GM12878 (cell line): ENCODE measurements around the gene SLC13A3. TPM values are rescaled to one million over a fixed set of nuclear protein-coding genes. Genes with fewer than 3 reads are reported as not detected.

Experiments
- ATAC-seq: fragments of 200-7000 bp; cut with Tn5 transposase; 3 replicates; pipeline ENCODE4 v1.9.1; 2020; ENCODE audit warnings: mild to moderate bottlenecking, moderate library complexity
- BruUV-seq: library from RNA; stranded (reverse); fragments of 400-500 nt; replicated peaks from 2 replicates; lab custom pipeline; 2021; lab: Mats Ljungman, UMichigan
- CTCF ChIA-PET: fragments of 300-600 bp; sonication (Branson Sonifier 250); formaldehyde crosslinking; extraction: SDS; loops from one replicate; lab custom pipeline; 2021; ENCODE audit warnings: inconsistent platforms; lab: Yijun Ruan, JAX
- POLR2A ChIA-PET: fragments of 350-600 bp; formaldehyde crosslinking; extraction: SDS; loops from one replicate; lab custom pipeline; 2021; ENCODE audit warnings: inconsistent platforms; lab: Charles Lee
- RAD21 ChIA-PET: fragments of 300-600 bp; sonication (Branson Sonifier 250); formaldehyde crosslinking; loops from one replicate; lab custom pipeline; 2023; ENCODE audit warnings: antibody characterized with exemption; ENCODE audit not compliant: unreplicated experiment; lab: Charles Lee
- SMC1A ChIA-PET: fragments of 300-600 bp; sonication (Branson Sonifier 250); formaldehyde crosslinking; loops from one replicate; lab custom pipeline; 2023; ENCODE audit not compliant: unreplicated experiment, uncharacterized antibody; lab: Charles Lee
- DNase-seq: peaks from one replicate; pipeline ENCODE4 v3.0.0-alpha.2; 2011; ENCODE audit warnings: low read depth, low spot score
- FAIRE-seq: peaks from 3 replicates; lab custom pipeline; 2011; peaks lifted over from hg19 to GRCh38; lab: Jason Lieb, UNC
- H2AFZ ChIP-seq: 2 replicates; pipeline ENCODE4 v1.6.0; 2011; ENCODE audit warnings: low read depth, low read length, control low read depth; ENCODE audit not compliant: control insufficient read depth
- H3K27ac ChIP-seq: 2 replicates; pipeline ENCODE4 v1.5.1; 2011; ENCODE audit warnings: control low read depth; ENCODE audit not compliant: control insufficient read depth, insufficient read depth
- H3K27me3 ChIP-seq, 2 experiments: replicated peaks in 1 of 2; 2 replicates each; pipeline versions ENCODE4 v1.6.0 to v1.6.1; 2011; ENCODE audit warnings: low read length in 1 of 2; ENCODE audit not compliant: control insufficient read depth in 2 of 2, insufficient read depth in 2 of 2
- H3K36me3 ChIP-seq, 2 experiments: 2 replicates each; pipeline ENCODE4 v1.5.1; 2011; ENCODE audit warnings: low read length in 1 of 2; ENCODE audit not compliant: control insufficient read depth in 2 of 2, insufficient read depth in 2 of 2
- H3K4me1 ChIP-seq: 2 replicates; pipeline ENCODE4 v1.6.1; 2011; ENCODE audit warnings: mild to moderate bottlenecking, low read length, moderate library complexity, mixed read lengths; ENCODE audit not compliant: control insufficient read depth, insufficient read depth
- H3K4me2 ChIP-seq: 2 replicates; pipeline ENCODE4 v1.6.0; 2011; ENCODE audit warnings: control low read depth; ENCODE audit not compliant: control insufficient read depth, insufficient read depth
- H3K4me3 ChIP-seq: fragments of 200-600 bp; sonication (generic); 2 replicates; pipeline ENCODE4 v1.5.1; 2016
- H3K79me2 ChIP-seq: 2 replicates; pipeline ENCODE4 v1.6.0; 2011; ENCODE audit warnings: low read length; ENCODE audit not compliant: control insufficient read depth, insufficient read depth
- H3K9ac ChIP-seq: 2 replicates; pipeline ENCODE4 v1.8.0; 2011; ENCODE audit warnings: low read length, control low read depth, mixed read lengths; ENCODE audit not compliant: control insufficient read depth, insufficient read depth
- H3K9me3 ChIP-seq: replicated peaks from 3 replicates; pipeline ENCODE4 v1.5.1; 2011; ENCODE audit warnings: mild to moderate bottlenecking, low read length; ENCODE audit not compliant: control insufficient read depth, insufficient read depth
- H4K20me1 ChIP-seq: 2 replicates; pipeline ENCODE4 v1.6.0; 2011; ENCODE audit not compliant: control insufficient read depth, insufficient read depth
- BACH1 ChIP-seq: fragments of 450-650 bp; IDR thresholded peaks from 2 replicates; pipeline ENCODE4 v1.6.1; 2017; ENCODE audit warnings: mild to moderate bottlenecking, borderline replicate concordance
- E2F8 ChIP-seq: fragments of 450-650 bp; IDR thresholded peaks from 2 replicates; pipeline ENCODE4 v1.6.1; 2018; ENCODE audit warnings: mild to moderate bottlenecking, low read depth, moderate library complexity; ENCODE audit not compliant: partially characterized antibody
- EED ChIP-seq: sonication (generic); IDR thresholded peaks from 2 replicates; pipeline ENCODE4 v1.6.1; 2016; ENCODE audit warnings: antibody characterized with exemption, low read depth
- FOXM1 ChIP-seq: IDR thresholded peaks from 2 replicates; pipeline ENCODE4 v1.6.1; 2012; ENCODE audit warnings: low read depth, mild to moderate bottlenecking, inconsistent platforms, low read length, moderate library complexity
- IRF4 ChIP-seq: IDR thresholded peaks from 2 replicates; pipeline ENCODE4 v1.6.1; 2011; ENCODE audit warnings: low read depth, low read length
- NKRF ChIP-seq: fragments of 450-650 bp; conservative IDR thresholded peaks from 2 replicates; pipeline ENCODE4 v1.6.1; 2017; ENCODE audit warnings: mild to moderate bottlenecking, moderate library complexity
- PAX5 ChIP-seq: IDR thresholded peaks from 2 replicates; pipeline ENCODE4 v1.6.1; 2011; ENCODE audit warnings: low read depth, low read length, borderline replicate concordance
- YBX1 ChIP-seq: fragments of 450-650 bp; IDR thresholded peaks from 2 replicates; pipeline ENCODE4 v1.6.1; 2016; ENCODE audit warnings: antibody characterized with exemption
- ZNF274 ChIP-seq: IDR thresholded peaks from one replicate; pipeline ENCODE4 v1.8.0; 2011; ENCODE audit not compliant: insufficient read length, insufficient read depth
- WGBS: methylation state at CpG from one replicate; pipeline ENCODE4 v1.1.6; 2016; ENCODE audit warnings: low lambda C conversion rate; ENCODE audit not compliant: insufficient replicate concordance, insufficient coverage; ENCODE audit errors: missing lambda C conversion rate; 5-methylcytosine and 5-hydroxymethylcytosine counted together
- in situ Hi-C: fragments of 300-500 bp; cut with MboI; formaldehyde crosslinking; loops from 9 replicates; pipeline ENCODE4 v1.14.3; 2018; ENCODE audit warnings: mixed read lengths
- intact Hi-C: fragments of 100-400 bp; cut with micrococcal nuclease; formaldehyde crosslinking; loops from one replicate; pipeline ENCODE4 v1.14.2; 2022; ENCODE audit not compliant: unreplicated experiment
- polyA plus RNA-seq, 11 experiments: library from polyadenylated mRNA; depleted of rRNA in 4 of 11; unstranded in 6 of 11; stranded (reverse) in 5 of 11; fragments of >200 nt; fragmentation: Nextera tagmentation in 4 of 11; fragmentation: Illumina TruSeq in 1 of 11; extraction: Ambion mirVana in 4 of 11; extraction: Trizol in 1 of 11; gene quantifications; 1 replicate in 1 of 11; 2 replicates in 10 of 11; pipeline versions ENCODE4 v1.2.1 to v1.2.3, GENCODE V29; 2011 to 2016; ENCODE audit warnings: inconsistent platforms in 2 of 11, missing spikeins in 2 of 11, low read depth in 1 of 11
- total RNA-seq, 4 experiments: library from RNA; depleted of rRNA in 3 of 4; stranded (reverse); fragments of >200 nt in 3 of 4; fragmentation: Illumina TruSeq in 1 of 4; extraction: Trizol in 1 of 4; gene quantifications; 2 replicates each; pipeline versions ENCODE4 v1.2.1 to v1.2.3, GENCODE V29; 2013 to 2021
- TF ChIP-seq, protein P1 (sequence below): fragments of 450-650 bp; IDR thresholded peaks from 2 replicates; pipeline ENCODE4 v1.6.1; 2016; ENCODE audit warnings: mild to moderate bottlenecking

Gene SLC13A3
- total and polyA plus RNA-seq, 10 of the 15 experiments (the other 5 are each of a cell fraction or from before 2014, with no cell fraction given): 0.03 to 0.76 (median 0.07) TPM; not detected in 4

DNA sequence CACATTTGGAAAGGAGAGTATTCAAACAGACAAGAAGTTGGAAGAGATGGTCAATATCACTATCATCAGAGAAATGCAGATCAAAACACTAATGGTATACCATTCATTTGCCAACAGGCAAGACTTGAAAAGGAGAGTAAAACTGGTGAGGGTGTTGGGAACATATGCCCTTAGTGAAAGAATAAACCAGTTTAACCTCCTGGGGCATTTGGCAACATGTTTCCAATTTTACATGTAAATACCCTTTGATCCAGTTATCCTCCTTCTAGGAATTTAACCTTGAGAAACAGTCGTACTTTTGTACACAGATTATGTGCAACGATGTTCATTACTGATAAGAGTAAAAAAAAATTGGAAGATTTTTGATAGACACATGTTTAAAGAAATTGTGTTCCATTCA, 66.8 kb downstream of the SLC13A3 start:
- ChIA-PET RAD21 (no interaction called here), POLR2A (no interaction called here), CTCF (no interaction called here), SMC1A (no interaction called here)
- in situ Hi-C loops (no loop called here), intact Hi-C loops (no loop called here)
- Histone ChIP-seq H3K9ac (no peak overlapping the region), H3K9me3 (no peaks in the 10 kb centered on the region), H3K4me3 (no peak overlapping the region), H3K36me3 (no peaks in the 10 kb centered on the region), H2AFZ (no peak overlapping the region), H3K79me2 (no peaks in the 10 kb centered on the region), H3K27ac (no peak overlapping the region), H3K27me3 (no peaks in the 10 kb centered on the region; a peak in 1 of 4 replicates), H4K20me1 (no peaks in the 10 kb centered on the region), H3K4me1 (peaks cover 10% of the 10 kb centered on the region), H3K4me2 (no peak overlapping the region)
- DNase-seq (no peak), FAIRE-seq (no peak), ATAC-seq (no peak)
- BruUV-seq: no TSS peak
- 2% methylated on average over 2 of the region's 2 CpGs for WGBS
- TF ChIP-seq EED (no peak), PAX5 (no peak), FOXM1 (no peak), E2F8 (no peak), ZNF274 (no peak), IRF4 (no peak), YBX1 (no peak), BACH1 (no peak), NKRF (no peak)
- TF ChIP-seq, protein P1, sequence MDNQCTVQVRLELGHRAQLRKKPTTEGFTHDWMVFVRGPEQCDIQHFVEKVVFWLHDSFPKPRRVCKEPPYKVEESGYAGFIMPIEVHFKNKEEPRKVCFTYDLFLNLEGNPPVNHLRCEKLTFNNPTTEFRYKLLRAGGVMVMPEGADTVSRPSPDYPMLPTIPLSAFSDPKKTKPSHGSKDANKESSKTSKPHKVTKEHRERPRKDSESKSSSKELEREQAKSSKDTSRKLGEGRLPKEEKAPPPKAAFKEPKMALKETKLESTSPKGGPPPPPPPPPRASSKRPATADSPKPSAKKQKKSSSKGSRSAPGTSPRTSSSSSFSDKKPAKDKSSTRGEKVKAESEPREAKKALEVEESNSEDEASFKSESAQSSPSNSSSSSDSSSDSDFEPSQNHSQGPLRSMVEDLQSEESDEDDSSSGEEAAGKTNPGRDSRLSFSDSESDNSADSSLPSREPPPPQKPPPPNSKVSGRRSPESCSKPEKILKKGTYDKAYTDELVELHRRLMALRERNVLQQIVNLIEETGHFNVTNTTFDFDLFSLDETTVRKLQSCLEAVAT: no peak
